Measurements from ENCODE around the gene ATP1B3.

The ATP1B3 gene

DNA sequence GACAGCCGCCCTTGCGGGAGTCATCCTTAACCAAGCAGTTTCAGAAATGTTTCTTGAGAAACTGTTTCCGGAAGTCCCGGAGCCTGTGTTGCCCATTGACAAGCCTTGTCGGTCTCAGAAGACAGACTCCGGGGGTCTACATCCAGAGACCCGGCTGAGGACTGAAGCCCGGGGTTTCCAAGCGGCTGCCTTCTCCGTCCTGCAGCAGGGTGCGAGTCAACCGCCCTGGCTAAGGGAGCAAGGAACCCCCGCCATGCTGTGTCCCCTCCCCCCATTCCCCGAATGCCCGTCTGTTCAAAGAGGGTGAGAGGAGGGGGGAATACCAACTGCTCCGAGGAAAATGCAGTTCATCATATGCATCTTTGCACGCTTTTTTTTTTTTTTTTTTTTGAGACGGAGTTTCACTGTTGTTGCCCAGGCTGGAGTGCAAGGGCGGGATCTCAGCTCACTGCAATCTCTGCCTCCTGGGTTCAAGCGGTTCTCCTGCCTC is 61.6 kb downstream of the ATP1B3 start:
- no peak overlapping the region for H3K27ac ChIP-seq (ENCODE audit: insufficient read depth, low read length, poor library complexity, severe bottlenecking)
- no peaks in the 10 kb centered on the region for H3K27me3 ChIP-seq (replicated peaks; ENCODE audit: control insufficient read depth, insufficient read depth, low read length, poor library complexity, severe bottlenecking)
- H3K36me3 ChIP-seq (ENCODE audit: control insufficient read depth, insufficient read depth, low read length) = no peaks in the 10 kb centered on the region
- DNase-seq = no peak
- H3K4me1 ChIP-seq (ENCODE audit: control insufficient read depth, insufficient read depth, low read length, poor library complexity, severe bottlenecking) = no peaks in the 10 kb centered on the region
- no peak overlapping the region for H3K4me3 ChIP-seq (ENCODE audit: insufficient read depth, low read depth, low read length, poor library complexity, severe bottlenecking)
- no peaks in the 10 kb centered on the region for H3K9me3 ChIP-seq (ENCODE audit: control insufficient read depth, low read length)

DNA sequence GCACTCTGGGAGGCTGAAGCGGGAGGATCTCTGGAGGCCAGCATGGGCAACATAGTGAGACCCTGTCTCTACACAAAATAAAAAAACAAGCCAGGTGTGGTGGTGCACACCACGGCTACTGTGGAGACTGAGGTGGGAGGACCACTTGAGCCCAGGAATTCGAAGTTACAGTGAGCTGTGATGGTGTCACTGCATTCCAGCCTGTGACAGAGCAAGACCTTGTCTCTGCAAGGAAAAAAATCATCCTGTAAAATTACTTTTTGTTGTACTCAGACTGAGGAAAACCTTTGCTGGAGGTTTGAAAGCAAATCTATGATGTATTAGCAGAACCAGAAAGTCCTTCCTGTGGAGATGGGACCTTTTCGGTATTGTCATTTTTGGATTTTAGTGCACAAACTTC is 63.3 kb downstream of the ATP1B3 start:
- Histone ChIP-seq H3K4me1 (ENCODE audit: control insufficient read depth, insufficient read depth, low read length, poor library complexity, severe bottlenecking) (no peaks in the 10 kb centered on the region), H3K27ac (ENCODE audit: insufficient read depth, low read length, poor library complexity, severe bottlenecking) (no peak overlapping the region), H3K36me3 (ENCODE audit: control insufficient read depth, insufficient read depth, low read length) (no peaks in the 10 kb centered on the region), H3K9me3 (ENCODE audit: control insufficient read depth, low read length) (no peaks in the 10 kb centered on the region), H3K27me3 (replicated peaks; ENCODE audit: control insufficient read depth, insufficient read depth, low read length, poor library complexity, severe bottlenecking) (no peaks in the 10 kb centered on the region), H3K4me3 (ENCODE audit: insufficient read depth, low read depth, low read length, poor library complexity, severe bottlenecking) (no peak overlapping the region)
- no peak for DNase-seq

DNA sequence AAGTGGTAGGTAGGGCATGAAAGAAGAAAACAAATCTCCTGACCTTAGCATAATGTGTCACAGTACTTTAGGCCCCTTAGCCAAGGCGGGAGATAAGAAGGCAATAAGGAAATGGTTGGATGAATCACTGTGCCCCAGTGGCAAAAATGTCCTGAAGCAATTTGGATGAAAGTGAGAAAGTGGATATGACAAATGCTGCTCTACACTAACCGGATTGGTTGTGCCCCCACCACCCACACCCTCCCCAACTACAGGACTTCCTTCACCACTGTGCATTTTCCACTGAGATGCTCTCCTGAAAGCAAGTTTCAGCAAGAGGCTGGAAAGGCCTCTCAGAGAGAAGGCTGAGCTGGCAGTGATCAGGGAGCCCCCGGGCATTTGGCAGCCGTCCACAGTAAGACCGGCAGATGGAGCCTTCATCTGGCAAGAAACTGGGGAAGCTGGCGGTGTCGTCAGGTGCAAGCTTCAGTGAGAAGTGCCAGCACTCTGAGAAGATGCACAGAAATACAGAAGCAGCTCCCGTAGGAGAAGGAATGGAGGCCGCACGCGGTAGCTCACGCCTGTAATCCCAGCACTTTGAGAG is 63.8 kb downstream of the ATP1B3 start:
- H3K36me3 ChIP-seq (ENCODE audit: control insufficient read depth, insufficient read depth, low read length) = no peaks in the 10 kb centered on the region
- no peak overlapping the region for H3K4me3 ChIP-seq (ENCODE audit: insufficient read depth, low read depth, low read length, poor library complexity, severe bottlenecking)
- no peaks in the 10 kb centered on the region for H3K9me3 ChIP-seq (ENCODE audit: control insufficient read depth, low read length)
- DNase-seq = no peak
- no peak overlapping the region for H3K27ac ChIP-seq (ENCODE audit: insufficient read depth, low read length, poor library complexity, severe bottlenecking)
- H3K4me1 ChIP-seq (ENCODE audit: control insufficient read depth, insufficient read depth, low read length, poor library complexity, severe bottlenecking) = no peaks in the 10 kb centered on the region
- no peaks in the 10 kb centered on the region for H3K27me3 ChIP-seq (replicated peaks; ENCODE audit: control insufficient read depth, insufficient read depth, low read length, poor library complexity, severe bottlenecking)

DNA sequence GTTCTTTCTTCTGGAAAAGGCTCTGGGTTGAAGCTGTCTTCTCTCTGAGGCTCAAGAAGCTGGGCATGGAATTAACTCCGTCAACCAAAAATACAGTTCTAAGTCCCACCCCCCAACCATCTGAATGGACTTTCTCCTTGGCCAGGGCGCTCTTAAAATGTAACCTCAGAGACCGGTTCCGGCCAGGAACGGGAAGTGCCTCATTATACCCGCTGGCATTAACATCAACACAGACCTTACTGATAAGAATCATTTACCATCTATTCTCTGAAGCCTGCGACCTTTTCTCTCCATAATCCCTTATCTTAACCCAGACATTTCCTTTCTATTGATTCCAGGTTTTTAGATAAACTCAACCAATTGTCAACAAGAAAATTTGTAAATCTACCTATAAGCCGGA is 64.7 kb downstream of the ATP1B3 start:
- H3K27ac ChIP-seq (ENCODE audit: insufficient read depth, low read length, poor library complexity, severe bottlenecking) = no peak overlapping the region

DNA sequence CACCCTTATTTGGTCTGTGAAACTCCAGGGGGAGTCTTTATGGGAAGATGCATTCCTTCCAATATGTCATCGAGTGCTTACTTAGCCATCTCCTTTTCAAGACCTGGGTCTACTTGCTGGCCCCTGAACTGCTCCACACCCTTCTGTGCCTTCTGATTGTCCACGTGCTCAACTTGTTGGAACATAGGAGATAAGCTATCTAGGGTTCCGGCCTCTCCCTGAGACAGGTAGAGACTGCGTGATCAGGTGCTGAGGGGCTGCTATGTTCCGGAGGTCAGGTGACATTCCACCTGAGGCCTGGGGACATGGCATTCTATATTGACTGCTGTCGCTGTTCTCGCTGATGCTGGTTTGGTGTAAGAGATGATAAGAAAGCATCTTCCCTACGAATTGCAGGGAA is 65.6 kb downstream of the ATP1B3 start:
- Histone ChIP-seq H3K27me3 (replicated peaks; ENCODE audit: control insufficient read depth, insufficient read depth, low read length, poor library complexity, severe bottlenecking) (no peaks in the 10 kb centered on the region), H3K4me3 (ENCODE audit: insufficient read depth, low read depth, low read length, poor library complexity, severe bottlenecking) (no peak overlapping the region), H3K9me3 (ENCODE audit: control insufficient read depth, low read length) (no peaks in the 10 kb centered on the region), H3K4me1 (ENCODE audit: control insufficient read depth, insufficient read depth, low read length, poor library complexity, severe bottlenecking) (no peaks in the 10 kb centered on the region), H3K36me3 (ENCODE audit: control insufficient read depth, insufficient read depth, low read length) (no peaks in the 10 kb centered on the region), H3K27ac (ENCODE audit: insufficient read depth, low read length, poor library complexity, severe bottlenecking) (no peak overlapping the region)
- no peak for DNase-seq

More for the DNA sequence above, 64.7 kb downstream of the ATP1B3 start:
- Histone ChIP-seq H3K4me1 (ENCODE audit: control insufficient read depth, insufficient read depth, low read length, poor library complexity, severe bottlenecking) (no peaks in the 10 kb centered on the region), H3K9me3 (ENCODE audit: control insufficient read depth, low read length) (no peaks in the 10 kb centered on the region), H3K36me3 (ENCODE audit: control insufficient read depth, insufficient read depth, low read length) (no peaks in the 10 kb centered on the region), H3K27me3 (replicated peaks; ENCODE audit: control insufficient read depth, insufficient read depth, low read length, poor library complexity, severe bottlenecking) (no peaks in the 10 kb centered on the region), H3K4me3 (ENCODE audit: insufficient read depth, low read depth, low read length, poor library complexity, severe bottlenecking) (no peak overlapping the region)
- no peak for DNase-seq

DNA sequence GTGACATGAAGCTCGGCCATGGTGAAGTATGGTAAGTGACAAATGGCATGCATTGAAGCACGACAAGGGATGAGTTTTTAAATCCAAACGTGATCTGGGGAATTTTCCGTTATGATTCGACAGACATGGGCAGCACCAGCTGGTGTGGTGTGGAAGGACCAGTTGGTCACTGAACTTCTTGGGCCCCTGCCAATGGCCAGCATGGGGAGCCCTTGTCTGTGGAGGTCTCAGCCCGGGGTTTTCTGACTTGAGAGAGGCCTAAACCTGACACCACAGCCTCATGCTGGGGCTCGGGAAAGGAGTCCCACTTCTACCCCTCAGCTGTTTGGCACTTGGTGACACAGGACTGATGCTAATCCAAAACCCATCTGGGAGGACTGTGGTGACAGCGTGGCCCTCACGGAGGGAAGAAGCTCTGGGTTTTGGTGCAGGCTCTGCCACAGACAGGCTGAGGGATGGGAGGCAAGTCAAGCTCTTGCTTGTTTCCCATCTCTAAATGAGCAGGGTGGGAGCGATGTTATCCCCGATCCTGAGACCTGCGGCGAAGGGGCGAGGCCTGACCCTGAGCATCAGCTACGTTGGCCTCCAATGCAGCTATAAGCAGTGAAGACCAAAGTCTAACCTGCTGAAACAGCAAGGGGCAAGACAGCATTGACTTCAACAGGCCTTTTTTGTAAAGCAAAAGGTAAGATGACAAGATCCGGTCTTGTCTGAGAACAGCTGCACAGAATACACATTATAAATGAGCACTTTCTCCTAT is 69.5 kb downstream of the ATP1B3 start:
- no peak for DNase-seq
- H3K27me3 ChIP-seq (replicated peaks; ENCODE audit: control insufficient read depth, insufficient read depth, low read length, poor library complexity, severe bottlenecking) = no peaks in the 10 kb centered on the region
- no peaks in the 10 kb centered on the region for H3K36me3 ChIP-seq (ENCODE audit: control insufficient read depth, insufficient read depth, low read length)
- H3K4me1 ChIP-seq (ENCODE audit: control insufficient read depth, insufficient read depth, low read length, poor library complexity, severe bottlenecking) = no peaks in the 10 kb centered on the region
- no peak overlapping the region for H3K27ac ChIP-seq (ENCODE audit: insufficient read depth, low read length, poor library complexity, severe bottlenecking)
- no peaks in the 10 kb centered on the region for H3K9me3 ChIP-seq (ENCODE audit: control insufficient read depth, low read length)
- H3K4me3 ChIP-seq (ENCODE audit: insufficient read depth, low read depth, low read length, poor library complexity, severe bottlenecking) = no peak overlapping the region

GRCh38 chr3:141949399-141949798 is 73.0 kb downstream of the ATP1B3 start:
- DNase-seq = no peak
- Histone ChIP-seq H3K9me3 (ENCODE audit: control insufficient read depth, low read length) (no peaks in the 10 kb centered on the region), H3K27me3 (replicated peaks; ENCODE audit: control insufficient read depth, insufficient read depth, low read length, poor library complexity, severe bottlenecking) (no peaks in the 10 kb centered on the region), H3K4me1 (ENCODE audit: control insufficient read depth, insufficient read depth, low read length, poor library complexity, severe bottlenecking) (no peaks in the 10 kb centered on the region), H3K27ac (ENCODE audit: insufficient read depth, low read length, poor library complexity, severe bottlenecking) (no peak overlapping the region), H3K4me3 (ENCODE audit: insufficient read depth, low read depth, low read length, poor library complexity, severe bottlenecking) (no peak overlapping the region), H3K36me3 (ENCODE audit: control insufficient read depth, insufficient read depth, low read length) (no peaks in the 10 kb centered on the region)

DNA sequence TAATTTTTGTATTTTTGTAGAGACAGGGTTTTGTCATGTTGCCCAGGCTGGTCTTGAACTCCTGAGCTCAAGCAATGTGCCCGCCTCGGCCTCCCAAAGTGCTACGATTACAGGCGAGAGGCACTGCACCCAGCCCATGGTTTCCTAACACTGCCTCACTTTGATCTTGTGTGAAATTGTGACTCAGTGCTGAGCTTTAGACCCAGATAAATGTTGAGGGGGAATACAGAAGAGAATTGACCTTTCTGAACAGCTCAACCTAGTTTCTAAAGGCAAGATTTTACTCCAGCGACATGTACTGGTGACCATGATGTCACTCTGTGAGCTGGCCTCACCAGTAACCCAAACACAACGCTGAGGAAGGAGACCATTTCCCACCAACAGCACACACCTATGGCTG is 73.5 kb downstream of the ATP1B3 start:
- Histone ChIP-seq H3K27me3 (replicated peaks; ENCODE audit: control insufficient read depth, insufficient read depth, low read length, poor library complexity, severe bottlenecking) (no peaks in the 10 kb centered on the region), H3K27ac (ENCODE audit: insufficient read depth, low read length, poor library complexity, severe bottlenecking) (no peak overlapping the region), H3K4me1 (ENCODE audit: control insufficient read depth, insufficient read depth, low read length, poor library complexity, severe bottlenecking) (no peaks in the 10 kb centered on the region), H3K36me3 (ENCODE audit: control insufficient read depth, insufficient read depth, low read length) (no peaks in the 10 kb centered on the region), H3K9me3 (ENCODE audit: control insufficient read depth, low read length) (no peaks in the 10 kb centered on the region), H3K4me3 (ENCODE audit: insufficient read depth, low read depth, low read length, poor library complexity, severe bottlenecking) (no peak overlapping the region)
- DNase-seq = no peak

GRCh38 chr3:141950572-141951493 is 74.4 kb downstream of the ATP1B3 start:
- no peaks in the 10 kb centered on the region for H3K4me1 ChIP-seq (ENCODE audit: control insufficient read depth, insufficient read depth, low read length, poor library complexity, severe bottlenecking)
- no peaks in the 10 kb centered on the region for H3K36me3 ChIP-seq (ENCODE audit: control insufficient read depth, insufficient read depth, low read length)

DNA sequence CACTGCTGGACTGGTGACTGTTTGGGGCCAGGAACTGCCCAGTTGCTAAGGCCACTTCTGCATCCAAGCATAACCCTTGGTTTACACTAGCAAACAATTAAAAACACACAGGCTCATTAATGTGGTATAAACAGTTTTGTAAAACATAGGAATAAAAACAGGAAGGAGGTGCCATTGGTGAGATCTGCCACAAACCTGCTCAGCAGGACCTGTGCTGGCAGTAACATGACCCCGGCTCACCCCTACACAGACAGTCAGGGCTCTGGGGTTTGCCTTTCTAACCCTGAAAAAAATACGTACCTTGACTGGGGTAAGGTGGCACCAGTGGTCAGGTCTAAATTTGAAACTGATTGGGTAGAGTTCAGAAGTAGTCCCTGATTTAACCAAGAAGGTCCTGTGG is 76.2 kb downstream of the ATP1B3 start:
- H3K36me3 ChIP-seq (ENCODE audit: control insufficient read depth, insufficient read depth, low read length) = no peaks in the 10 kb centered on the region
- no peaks in the 10 kb centered on the region for H3K9me3 ChIP-seq (ENCODE audit: control insufficient read depth, low read length)
- no peaks in the 10 kb centered on the region for H3K4me1 ChIP-seq (ENCODE audit: control insufficient read depth, insufficient read depth, low read length, poor library complexity, severe bottlenecking)
- H3K27ac ChIP-seq (ENCODE audit: insufficient read depth, low read length, poor library complexity, severe bottlenecking) = no peak overlapping the region
- no peak for DNase-seq
- no peak overlapping the region for H3K4me3 ChIP-seq (ENCODE audit: insufficient read depth, low read depth, low read length, poor library complexity, severe bottlenecking)
- H3K27me3 ChIP-seq (replicated peaks; ENCODE audit: control insufficient read depth, insufficient read depth, low read length, poor library complexity, severe bottlenecking) = no peaks in the 10 kb centered on the region

More at GRCh38 chr3:141950572-141951493, 74.4 kb downstream of the ATP1B3 start:
- no peak overlapping the region for H3K4me3 ChIP-seq (ENCODE audit: insufficient read depth, low read depth, low read length, poor library complexity, severe bottlenecking)
- no peaks in the 10 kb centered on the region for H3K9me3 ChIP-seq (ENCODE audit: control insufficient read depth, low read length)
- H3K27ac ChIP-seq (ENCODE audit: insufficient read depth, low read length, poor library complexity, severe bottlenecking) = no peak overlapping the region
- H3K27me3 ChIP-seq (replicated peaks; ENCODE audit: control insufficient read depth, insufficient read depth, low read length, poor library complexity, severe bottlenecking) = no peaks in the 10 kb centered on the region
- no peak for DNase-seq
